Mesendoderm (in vitro differentiated cells): ENCODE results near the gene GRIK5.
"Not testable (repeated sequence)": the region's sequence is repeated elsewhere in the genome, so short reads cannot be mapped to it uniquely, and the experiment has no call there.

Source experiments
- DNase-seq: peaks from one replicate; pipeline ENCODE4 v3.0.0; 2013
- H2AK5ac ChIP-seq: 2 replicates; pipeline ENCODE4 v1.6.1; 2013; ENCODE audit warnings: low read length, inconsistent platforms
- H2BK120ac ChIP-seq: 2 replicates; pipeline ENCODE4 v1.6.1; 2013; ENCODE audit warnings: low read depth, mild to moderate bottlenecking, low read length, moderate library complexity, mixed read lengths
- H2BK15ac ChIP-seq: replicated peaks from 2 replicates; pipeline ENCODE4 v1.6.1; 2013; ENCODE audit warnings: low read depth, mild to moderate bottlenecking, moderate library complexity
- H2BK5ac ChIP-seq: 2 replicates; pipeline ENCODE4 v1.6.1; 2013; ENCODE audit warnings: low read length, inconsistent platforms
- H3K18ac ChIP-seq: 2 replicates; pipeline ENCODE4 v1.6.1; 2013; ENCODE audit warnings: mild to moderate bottlenecking, low read length, mixed read lengths
- H3K23ac ChIP-seq: one replicate; pipeline ENCODE4 v1.6.1; 2013; ENCODE audit warnings: low read length
- H3K27ac ChIP-seq: 2 replicates; pipeline ENCODE4 v1.5.1; 2013; ENCODE audit warnings: low read depth, mild to moderate bottlenecking, inconsistent platforms, low read length, moderate library complexity
- H3K27me3 ChIP-seq: 2 replicates; pipeline ENCODE4 v1.6.1; 2013; ENCODE audit warnings: low read length, control low read depth, mild to moderate bottlenecking, inconsistent platforms; ENCODE audit not compliant: insufficient read depth, poor library complexity
- H3K36me3 ChIP-seq: 2 replicates; pipeline ENCODE4 v1.6.1; 2013; ENCODE audit warnings: low read length, inconsistent platforms; ENCODE audit not compliant: control insufficient read depth, insufficient read depth
- H3K4ac ChIP-seq: one replicate; pipeline ENCODE4 v1.6.1; 2013; ENCODE audit warnings: low read depth, mild to moderate bottlenecking, low read length, moderate library complexity
- H3K4me1 ChIP-seq: 2 replicates; pipeline ENCODE4 v1.6.1; 2013; ENCODE audit warnings: low read depth, low read length, inconsistent platforms; ENCODE audit not compliant: control insufficient read depth
- H3K4me2 ChIP-seq: 2 replicates; pipeline ENCODE4 v1.6.1; 2013; ENCODE audit warnings: low read length
- H3K4me3 ChIP-seq: 2 replicates; pipeline ENCODE4 v1.5.1; 2013; ENCODE audit warnings: mild to moderate bottlenecking, low read length
- H3K56ac ChIP-seq: one replicate; pipeline ENCODE4 v1.6.1; 2013; ENCODE audit warnings: low read length
- H3K79me1 ChIP-seq: 2 replicates; pipeline ENCODE4 v1.6.1; 2013; ENCODE audit warnings: low read length, inconsistent platforms
- H3K79me2 ChIP-seq: 2 replicates; pipeline ENCODE4 v1.6.1; 2013; ENCODE audit warnings: mild to moderate bottlenecking, low read length; ENCODE audit not compliant: control insufficient read depth, insufficient read depth
- H3K9ac ChIP-seq: 2 replicates; pipeline ENCODE4 v1.6.1; 2013; ENCODE audit warnings: low read length, inconsistent platforms
- H4K5ac ChIP-seq: one replicate; pipeline ENCODE4 v1.6.1; 2013; ENCODE audit warnings: low read length
- H4K8ac ChIP-seq: one replicate; pipeline ENCODE4 v1.6.1; 2013; ENCODE audit warnings: low read depth, mild to moderate bottlenecking, control low read depth, low read length, moderate library complexity
- WGBS: extraction: QIAGEN DNeasy Blood & Tissue Kit; methylation state at CpG from one replicate; pipeline ENCODE4 v1.1.7; 2013; ENCODE audit warnings: low lambda C conversion rate, missing lambda C conversion rate; ENCODE audit not compliant: insufficient coverage; ENCODE audit errors: extremely low coverage; 5-methylcytosine and 5-hydroxymethylcytosine counted together

Gene GRIK5

GRCh38 chr19:41994521-41994971 is 75.5 kb downstream of the GRIK5 start:
- Histone ChIP-seq H3K18ac (no peak overlapping the region), H4K8ac (no peak overlapping the region), H2BK15ac (no peak overlapping the region), H3K9ac (no peak overlapping the region), H3K27ac (no peak overlapping the region), H2AK5ac (no peak overlapping the region), H3K4me3 (no peak overlapping the region), H3K79me1 (no peaks in the 10 kb centered on the region), H2BK120ac (no peak overlapping the region), H3K4ac (no peak overlapping the region), H3K79me2 (no peaks in the 10 kb centered on the region), H3K4me2 (no peak overlapping the region), H3K27me3 (peaks cover 16% of the 10 kb centered on the region), H3K23ac (no peak overlapping the region), H3K4me1 (peaks cover 2% of the 10 kb centered on the region), H3K36me3 (no peaks in the 10 kb centered on the region), H4K5ac (no peak overlapping the region), H2BK5ac (no peak overlapping the region), H3K56ac (no peak overlapping the region)
- DNase-seq = no peak
- WGBS = no CpG with 5 or more reads among the region's 13 CpGs

- peaks cover 2% of the 10 kb centered on the region for H3K4me1 ChIP-seq
- no peak within 1 kb of the TSS for H3K23ac ChIP-seq
- H2BK5ac ChIP-seq = no peak within 1 kb of the TSS
- peaks cover 11% of the 10 kb centered on the region for H3K27me3 ChIP-seq
- H3K56ac ChIP-seq = peak within 1 kb of the TSS; percentile 62
- H3K4me3 ChIP-seq = no peak within 1 kb of the TSS
- no peak within 1 kb of the TSS for H2BK120ac ChIP-seq
- H3K79me2 ChIP-seq = no peaks in the 10 kb centered on the region
- no peak within 1 kb of the TSS for H3K27ac ChIP-seq
- no peak within 1 kb of the TSS for H4K8ac ChIP-seq
- peak within 1 kb of the TSS; percentile 24 for H3K9ac ChIP-seq
- DNase-seq = peak; percentile 72
- no peak within 1 kb of the TSS for H3K18ac ChIP-seq
- H3K4me2 ChIP-seq = peak within 1 kb of the TSS; percentile 42
- H4K5ac ChIP-seq = no peak within 1 kb of the TSS
- H3K79me1 ChIP-seq = no peaks in the 10 kb centered on the region
- H2BK15ac ChIP-seq = no peak within 1 kb of the TSS
- whole genome bisulfite sequencing = no CpG with 5 or more reads among the region's 84 CpGs
- no peak within 1 kb of the TSS for H2AK5ac ChIP-seq
- H3K36me3 ChIP-seq = no peaks in the 10 kb centered on the region
- H3K4ac ChIP-seq = no peak within 1 kb of the TSS
Observed at GRCh38 chr19:41993612-41994483, 76.2 kb downstream of the GRIK5 start, which contains the start of gene ATP1A3. Gene ATP1A3 (minus strand): TSS chr19:41994230. CDS start chr19:41994076, 154 bp downstream.

GRCh38 chr19:41991925-41992569 is 78.0 kb downstream of the GRIK5 start:
- H2BK15ac ChIP-seq, H3K56ac ChIP-seq, H3K23ac ChIP-seq, H4K8ac ChIP-seq, H3K4me2 ChIP-seq, H3K9ac ChIP-seq, H2AK5ac ChIP-seq, H3K36me3 ChIP-seq, H2BK120ac ChIP-seq, H3K18ac ChIP-seq, H3K79me1 ChIP-seq, H3K4ac ChIP-seq, H4K5ac ChIP-seq, H3K27ac ChIP-seq, DNase-seq, H3K79me2 ChIP-seq, H3K4me1 ChIP-seq, H3K4me3 ChIP-seq, H2BK5ac ChIP-seq, H3K27me3 ChIP-seq: not testable (repeated sequence)
- no CpG with 5 or more reads among the region's 11 CpGs for WGBS

- Histone ChIP-seq H3K79me2 (no peaks in the 10 kb centered on the region), H3K4me3 (no peak overlapping the region), H3K18ac (no peak overlapping the region), H4K5ac (no peak overlapping the region), H3K23ac (no peak overlapping the region), H3K79me1 (no peaks in the 10 kb centered on the region), H3K4me2 (no peak overlapping the region), H2BK5ac (no peak overlapping the region), H3K4me1 (peaks cover 2% of the 10 kb centered on the region), H2BK15ac (no peak overlapping the region), H3K27ac (no peak overlapping the region), H2AK5ac (no peak overlapping the region), H4K8ac (no peak overlapping the region), H3K36me3 (no peaks in the 10 kb centered on the region), H3K4ac (no peak overlapping the region), H2BK120ac (no peak overlapping the region), H3K27me3 (no peaks in the 10 kb centered on the region), H3K9ac (no peak overlapping the region), H3K56ac (no peak overlapping the region)
- no peak for DNase-seq
- no CpG with 5 or more reads among the region's 15 CpGs for WGBS
Observed at GRCh38 chr19:41991025-41991424, 79.0 kb downstream of the GRIK5 start.

GRCh38 chr19:41990615-41991014 is 79.4 kb downstream of the GRIK5 start:
- Histone ChIP-seq H3K56ac (no peak overlapping the region), H3K4ac (no peak overlapping the region), H4K8ac (no peak overlapping the region), H3K18ac (no peak overlapping the region), H3K79me2 (no peaks in the 10 kb centered on the region), H3K36me3 (no peaks in the 10 kb centered on the region), H3K4me1 (peaks cover 2% of the 10 kb centered on the region), H3K4me2 (no peak overlapping the region), H4K5ac (no peak overlapping the region), H3K27ac (no peak overlapping the region), H3K23ac (no peak overlapping the region), H3K79me1 (no peaks in the 10 kb centered on the region), H3K9ac (no peak overlapping the region), H2AK5ac (no peak overlapping the region), H2BK120ac (no peak overlapping the region), H2BK5ac (no peak overlapping the region), H3K27me3 (no peaks in the 10 kb centered on the region), H2BK15ac (no peak overlapping the region), H3K4me3 (no peak overlapping the region)
- DNase-seq = no peak
- no CpG with 5 or more reads among the region's 2 CpGs for WGBS
